Measurements from ENCODE around the gene GNB1L.

GNB1L gene, protein sequence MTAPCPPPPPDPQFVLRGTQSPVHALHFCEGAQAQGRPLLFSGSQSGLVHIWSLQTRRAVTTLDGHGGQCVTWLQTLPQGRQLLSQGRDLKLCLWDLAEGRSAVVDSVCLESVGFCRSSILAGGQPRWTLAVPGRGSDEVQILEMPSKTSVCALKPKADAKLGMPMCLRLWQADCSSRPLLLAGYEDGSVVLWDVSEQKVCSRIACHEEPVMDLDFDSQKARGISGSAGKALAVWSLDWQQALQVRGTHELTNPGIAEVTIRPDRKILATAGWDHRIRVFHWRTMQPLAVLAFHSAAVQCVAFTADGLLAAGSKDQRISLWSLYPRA

DNA sequence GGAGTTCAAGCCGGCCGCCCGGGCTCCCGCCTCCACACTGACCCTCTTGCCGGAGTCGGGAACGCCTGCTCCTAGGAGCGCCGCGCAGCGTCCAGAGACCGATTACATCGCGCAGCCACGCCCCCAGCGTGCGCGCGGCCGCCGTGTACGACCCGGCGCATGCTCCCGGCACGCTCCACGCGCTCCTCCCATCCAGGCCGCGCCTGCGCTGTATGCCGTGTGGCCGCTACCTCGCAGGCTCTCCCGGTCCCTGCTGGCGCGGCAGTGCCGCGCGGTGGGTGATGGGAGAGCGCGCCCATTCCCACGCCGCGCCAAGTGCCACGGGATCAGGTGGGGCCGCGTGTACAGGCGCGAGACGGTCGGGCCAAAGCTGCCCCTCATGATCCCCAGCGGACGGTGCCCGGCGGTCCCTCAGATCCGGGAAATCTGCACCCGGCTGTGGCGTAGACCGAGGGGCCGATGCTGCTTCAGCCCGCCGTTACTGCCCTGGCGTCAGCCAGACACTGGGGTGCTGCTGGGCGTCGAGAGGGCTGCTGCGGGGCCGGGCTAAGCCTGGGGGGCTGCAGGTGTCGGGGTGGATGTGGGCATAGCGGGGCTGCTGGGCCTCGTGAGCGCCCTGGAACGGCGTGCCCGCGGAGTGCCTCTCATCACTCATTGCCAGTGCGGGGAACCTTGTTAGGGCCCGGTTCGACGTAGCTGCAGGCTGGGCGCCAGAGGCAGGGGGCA, at the start of gene GNB1L, which contains the start of gene RTL10:
Gene GNB1L (minus strand): TSS at position 97 of the 726 bp plus-strand sequence. CDS start 33,519 bp downstream, outside the sequence.
Gene RTL10 (minus strand): TSS at position 97 of the 726 bp plus-strand sequence. CDS start 2,613 bp downstream, outside the sequence.
- DNase-seq (ENCODE audit: low spot score) = peak; percentile 96

DNA sequence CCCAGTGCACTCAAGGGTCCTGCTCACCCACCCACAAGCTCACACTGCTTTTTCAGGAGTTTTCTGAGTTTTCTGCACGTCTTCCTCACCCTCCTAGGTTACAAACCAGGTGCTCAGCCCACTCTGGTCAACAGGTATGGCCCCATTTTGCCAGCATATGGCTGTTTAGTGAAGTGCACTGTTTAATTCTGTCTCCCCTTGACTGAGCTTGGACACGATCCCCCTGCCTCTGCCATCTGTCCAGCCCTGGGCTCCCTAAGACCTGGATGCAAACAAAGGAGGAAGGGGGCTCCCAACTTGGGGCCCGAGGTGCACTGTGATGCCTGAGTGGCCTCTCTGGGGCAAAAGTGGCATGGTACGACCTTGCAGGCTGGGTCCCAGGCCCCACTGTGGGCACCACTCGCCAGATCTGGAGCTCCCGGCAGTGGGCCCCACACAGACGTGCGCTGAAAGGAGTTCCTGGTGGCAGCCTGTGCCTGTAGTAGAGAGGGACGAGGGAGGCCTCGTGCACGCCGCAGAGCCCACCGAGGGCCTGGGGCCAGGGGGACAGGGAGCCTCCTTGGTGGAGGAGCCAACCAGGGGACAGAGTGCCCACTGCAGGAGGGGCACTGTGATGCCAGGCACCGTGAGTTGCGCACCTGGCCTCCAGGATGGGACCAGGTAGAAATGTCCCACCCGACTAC, 49.6 kb upstream of the GNB1L start:
- no peak for DNase-seq (ENCODE audit: low spot score)

DNA sequence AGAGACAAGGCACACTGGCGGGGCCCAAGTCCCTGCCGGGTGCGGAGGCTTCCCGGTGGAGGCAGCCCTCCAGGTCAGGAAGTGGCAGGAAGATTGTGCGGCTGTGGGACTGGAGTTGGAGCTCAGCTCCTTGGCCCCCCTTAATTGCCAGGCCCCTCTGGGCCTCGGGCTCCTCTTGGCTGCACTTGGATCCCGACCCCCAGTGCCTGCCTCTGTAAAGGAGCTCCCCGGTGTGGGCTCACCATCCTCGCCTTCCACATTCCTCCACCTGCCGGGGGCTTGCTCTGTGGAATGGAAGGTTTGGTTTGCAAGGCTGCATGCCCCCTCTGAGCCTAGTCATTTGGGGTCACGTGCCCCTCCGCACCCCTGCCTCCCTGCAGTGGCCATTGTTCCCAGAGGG, 48.8 kb upstream of the GNB1L start:
- DNase-seq (ENCODE audit: low spot score) = no peak

DNA sequence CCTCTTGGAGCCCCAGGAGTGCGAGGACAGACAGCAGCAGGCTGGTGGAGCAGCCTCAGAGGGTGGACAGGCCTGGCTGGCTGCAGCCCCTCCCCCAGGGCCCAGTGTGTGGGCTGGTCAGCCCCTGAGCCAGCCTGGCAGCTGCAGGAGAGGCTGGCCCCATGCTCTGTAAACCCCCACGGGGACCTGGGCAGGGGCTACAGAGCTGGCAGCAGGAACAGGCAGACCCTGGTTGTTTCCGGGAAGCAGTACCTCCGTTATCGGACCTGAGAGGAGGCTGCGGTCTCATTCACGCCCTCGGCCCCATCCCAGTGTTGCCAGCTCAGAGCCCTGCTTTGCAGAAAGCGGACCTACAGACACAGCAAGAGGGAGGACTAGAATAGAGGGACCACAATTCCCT, 48.4 kb upstream of the GNB1L start:
- no peak for DNase-seq (ENCODE audit: low spot score)

DNA sequence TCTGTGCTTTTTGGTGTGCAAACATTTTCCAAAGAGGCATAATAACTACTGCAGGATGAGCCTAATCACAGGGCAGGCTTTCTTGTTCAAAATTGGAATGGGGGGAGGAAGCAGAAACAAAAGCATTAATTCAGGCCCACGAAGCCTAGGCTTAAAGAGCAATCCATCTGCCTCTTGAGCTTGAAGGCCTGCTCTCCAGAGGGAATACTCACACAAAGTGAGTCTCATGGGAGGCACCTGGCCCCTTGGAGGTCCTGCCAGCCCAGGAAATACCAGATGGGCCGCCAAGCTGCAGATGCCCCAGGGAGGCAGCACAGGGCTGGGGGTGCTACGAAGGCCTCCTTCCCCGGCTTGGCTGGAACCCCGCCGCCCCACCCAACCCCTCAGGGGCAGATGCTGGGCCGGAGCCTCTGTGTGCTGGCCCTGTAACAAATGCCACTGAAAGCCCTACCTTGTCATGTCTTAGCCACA, 47.6 kb upstream of the GNB1L start:
- no peak for DNase-seq (ENCODE audit: low spot score)

DNA sequence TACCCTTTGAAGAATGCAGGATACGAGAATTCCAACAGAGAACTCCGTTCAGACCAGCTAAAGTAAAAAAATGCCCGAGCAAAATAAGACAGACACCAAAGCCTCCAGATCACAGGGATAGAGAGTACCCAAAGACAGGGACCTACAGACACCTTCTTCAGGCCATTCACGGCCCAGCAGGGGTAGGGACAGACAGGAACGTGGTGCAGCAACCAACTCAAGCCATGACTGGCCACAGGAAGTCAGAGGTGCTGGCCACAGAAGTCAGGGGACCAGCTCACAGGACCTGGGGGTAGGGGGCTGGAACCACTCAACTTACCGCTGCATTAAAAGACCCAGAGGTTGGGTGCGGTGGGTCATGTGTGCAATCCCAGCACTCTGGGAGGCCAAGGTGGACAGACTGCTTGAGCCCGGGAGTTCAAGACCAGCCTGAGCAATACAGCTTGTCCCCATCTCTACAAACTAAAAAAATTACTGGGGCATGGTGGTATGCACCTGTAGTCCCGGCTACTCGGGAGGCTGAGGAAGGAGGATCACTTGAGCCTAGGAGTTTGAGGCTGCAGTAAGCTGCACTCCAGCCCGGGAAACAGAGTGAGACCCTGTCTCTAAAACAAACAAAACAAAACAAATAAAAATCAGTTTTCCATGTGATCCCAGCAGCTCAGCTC, 47.0 kb upstream of the GNB1L start:
- no peak for DNase-seq (ENCODE audit: low spot score)

DNA sequence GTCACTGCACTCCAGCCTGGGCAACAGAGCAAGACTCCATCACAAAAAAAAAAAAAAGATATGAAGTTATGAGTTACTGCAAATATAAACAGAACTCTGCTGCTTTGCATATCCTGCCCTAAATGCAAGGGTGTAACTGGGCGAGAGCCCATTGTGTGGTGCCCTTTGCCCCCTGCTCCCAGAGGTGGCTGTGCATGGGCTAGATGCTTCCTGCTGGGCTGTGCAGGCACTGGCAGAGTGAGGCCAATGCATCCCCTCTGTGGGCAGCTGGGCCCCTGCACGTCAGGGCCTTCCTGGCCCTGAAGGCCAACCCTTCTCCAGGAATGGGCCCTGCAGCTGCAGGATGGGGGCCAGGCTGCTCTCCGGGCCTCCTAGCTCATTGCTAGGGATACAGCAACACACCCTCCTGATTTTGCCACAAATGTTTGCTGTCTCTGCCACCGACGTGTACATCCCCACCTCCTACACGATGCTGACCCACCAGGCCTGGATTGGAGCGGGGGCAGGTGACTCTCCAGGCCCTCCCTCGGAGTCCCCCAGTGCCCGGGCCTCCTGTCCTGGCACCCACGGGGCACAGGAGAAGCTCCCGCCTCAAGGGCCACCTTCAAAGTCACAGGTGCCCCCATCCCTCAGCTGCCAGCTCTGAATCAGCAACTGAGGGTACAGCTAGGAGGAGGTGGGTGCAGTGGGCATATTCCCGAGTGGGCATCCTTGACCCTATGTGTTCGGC, 46.2 kb upstream of the GNB1L start:
- DNase-seq (ENCODE audit: low spot score) = no peak

DNA sequence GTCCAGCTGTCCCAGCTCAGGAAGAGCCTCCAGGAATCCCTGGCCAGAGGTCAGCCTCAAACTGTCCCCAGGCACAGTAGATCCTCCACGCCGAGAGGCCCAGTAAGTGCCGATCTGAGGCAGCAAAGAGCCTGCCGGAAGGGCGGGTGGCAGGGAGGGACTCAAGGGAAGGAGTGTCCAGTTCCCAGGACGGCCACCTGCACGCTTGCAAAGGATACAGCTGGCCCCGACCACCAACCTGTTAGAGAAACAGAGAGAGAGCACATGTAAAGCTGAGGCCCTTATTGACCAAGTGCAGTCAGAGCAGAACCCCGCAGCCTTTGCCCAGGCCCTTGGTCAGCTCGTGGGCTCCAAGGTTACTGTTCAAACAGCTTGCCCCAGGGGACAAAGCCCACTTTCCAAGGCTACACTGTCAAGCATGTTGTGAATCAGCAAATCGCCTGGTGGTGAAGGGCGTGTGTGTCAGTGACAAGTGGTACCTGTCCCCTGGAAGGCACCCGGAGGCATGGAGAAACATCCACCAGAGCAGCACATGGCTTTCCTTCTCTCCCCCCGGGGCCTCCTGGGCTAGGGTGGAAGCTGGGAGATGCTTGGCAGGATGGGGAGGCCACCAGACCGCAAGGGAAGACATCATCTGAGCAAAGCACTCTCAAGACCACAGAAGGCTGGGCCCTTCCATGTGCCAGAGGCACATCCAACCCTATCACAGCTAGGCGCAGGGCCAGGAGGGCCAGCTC, 44.3 kb upstream of the GNB1L start:
- no peak for DNase-seq (ENCODE audit: low spot score)

DNA sequence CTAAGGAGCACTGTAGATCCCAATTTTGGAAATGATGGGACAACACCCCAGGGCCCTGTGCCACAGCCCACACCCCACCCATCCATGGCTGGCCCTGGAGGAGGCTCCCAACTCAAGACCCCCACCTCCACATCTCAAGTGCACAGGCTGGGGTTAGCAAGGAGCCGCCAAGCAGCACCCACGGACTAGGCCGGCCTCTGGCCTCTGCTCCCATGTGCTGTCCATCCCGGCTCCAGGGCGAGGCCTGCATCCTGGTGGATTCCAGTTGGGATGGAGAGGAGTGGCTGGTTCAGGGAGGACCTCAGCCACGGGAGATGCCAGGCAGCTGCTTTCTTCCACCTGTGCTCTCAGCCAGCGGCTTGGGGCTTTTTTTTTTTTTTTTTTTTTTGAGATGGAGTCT, 43.5 kb upstream of the GNB1L start:
- no peak for DNase-seq (ENCODE audit: low spot score)

DNA sequence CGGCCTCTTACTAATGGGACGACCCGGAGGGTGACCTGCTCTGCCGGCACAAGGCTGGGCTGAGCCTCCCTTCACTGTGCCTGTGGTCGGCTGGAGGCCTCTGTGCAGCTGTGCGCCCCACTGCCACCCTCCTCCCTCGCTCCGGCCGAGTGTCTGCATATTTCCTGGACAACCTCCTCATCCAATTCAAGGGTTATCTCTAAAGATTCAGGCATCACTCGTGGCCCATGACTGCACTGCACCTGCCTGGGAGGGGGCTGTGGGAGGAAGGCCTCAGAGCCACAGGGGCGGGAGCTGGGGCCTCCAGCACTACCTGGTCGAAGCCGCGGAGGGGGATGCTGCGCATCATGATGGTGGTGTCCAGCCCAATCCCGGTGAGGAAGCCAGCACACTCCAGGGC, 43.1 kb upstream of the GNB1L start:
- no peak for DNase-seq (ENCODE audit: low spot score)

DNA sequence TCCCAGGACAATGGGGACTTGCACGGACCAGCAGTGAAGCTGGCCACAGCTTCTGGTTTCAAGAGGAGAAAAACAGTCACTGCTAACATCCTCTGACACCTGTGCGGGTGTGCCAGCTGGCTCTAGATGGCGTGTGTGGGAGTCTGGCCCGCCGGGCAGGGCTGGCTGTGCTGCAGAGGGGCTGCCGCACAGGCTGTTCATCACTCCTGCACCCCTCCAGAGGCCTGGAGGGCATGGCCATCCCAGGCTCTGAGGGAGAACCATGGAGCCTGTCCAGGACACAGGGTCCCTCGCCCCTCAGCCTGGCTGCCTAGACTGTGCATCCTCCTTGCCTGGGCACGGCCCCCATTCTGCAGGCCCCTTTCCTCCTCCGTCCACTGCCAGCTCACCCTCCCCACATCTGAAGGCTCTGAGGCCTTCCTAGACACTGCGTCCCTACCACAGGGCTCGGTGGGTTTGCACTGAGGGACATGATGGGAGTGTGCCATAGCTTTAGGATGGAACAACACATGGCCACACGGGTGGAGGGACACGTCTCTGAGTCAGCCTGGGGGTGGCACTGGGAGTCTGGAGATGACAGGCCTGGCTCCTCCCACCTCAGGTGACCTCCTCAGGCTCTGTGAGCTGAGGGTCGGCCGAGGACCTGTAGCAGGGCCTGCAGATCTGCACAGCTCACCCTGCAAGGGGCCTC, 42.1 kb upstream of the GNB1L start:
- DNase-seq (ENCODE audit: low spot score) = no peak

DNA sequence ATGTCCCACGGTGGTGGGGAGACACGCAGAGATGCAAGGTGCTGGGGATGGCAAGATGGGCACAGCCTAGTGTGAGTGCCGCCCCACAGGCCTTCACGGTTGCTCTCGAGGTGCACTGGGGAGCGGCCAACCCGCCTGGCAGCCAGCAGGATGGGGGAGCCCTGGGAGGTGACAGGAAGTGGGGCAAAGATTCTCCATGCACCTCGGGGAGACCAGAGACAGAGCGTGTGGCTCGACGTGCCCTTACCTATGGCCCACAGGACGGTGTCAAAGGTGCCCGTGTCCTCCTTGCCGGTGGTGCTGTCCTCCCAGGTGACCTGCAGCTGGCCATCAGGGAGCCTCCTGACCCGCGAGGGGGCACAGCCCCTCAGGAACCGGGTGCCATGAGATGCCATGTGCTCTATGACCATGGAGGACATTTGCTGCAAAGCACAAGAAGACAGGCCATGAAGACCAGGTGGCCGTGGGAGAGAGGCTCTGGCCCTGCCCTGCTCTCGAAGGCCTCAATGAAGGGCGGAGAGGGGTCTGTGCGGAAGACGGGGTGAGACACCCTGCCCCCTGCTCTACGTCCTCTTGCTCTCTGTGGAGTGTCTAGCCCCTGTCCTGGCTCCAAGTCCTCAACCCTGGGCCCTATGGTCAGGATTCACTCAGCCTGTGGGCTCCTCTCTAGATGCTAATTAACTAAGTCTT, 40.6 kb upstream of the GNB1L start:
- no peak for DNase-seq (ENCODE audit: low spot score)

DNA sequence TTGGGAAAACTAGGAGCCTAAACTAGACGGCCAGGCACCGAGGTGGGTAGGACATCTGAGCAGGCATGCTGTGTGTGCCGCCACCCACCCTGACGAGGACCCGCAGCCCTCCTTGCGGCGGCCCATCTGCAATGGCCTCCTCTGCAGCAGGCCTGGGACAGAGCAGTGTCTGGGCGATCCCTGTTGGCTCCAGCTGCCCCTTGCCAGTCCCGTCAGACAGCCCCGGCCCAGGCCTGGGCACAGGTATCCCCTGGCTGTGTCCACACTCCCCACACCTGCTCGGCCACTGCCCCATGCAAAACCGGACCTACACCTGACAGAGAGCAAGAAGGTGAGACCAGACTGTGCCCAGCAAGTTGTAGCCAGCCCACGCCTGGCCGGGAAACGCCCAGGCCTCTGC, 38.7 kb upstream of the GNB1L start:
- no peak for DNase-seq (ENCODE audit: low spot score)

DNA sequence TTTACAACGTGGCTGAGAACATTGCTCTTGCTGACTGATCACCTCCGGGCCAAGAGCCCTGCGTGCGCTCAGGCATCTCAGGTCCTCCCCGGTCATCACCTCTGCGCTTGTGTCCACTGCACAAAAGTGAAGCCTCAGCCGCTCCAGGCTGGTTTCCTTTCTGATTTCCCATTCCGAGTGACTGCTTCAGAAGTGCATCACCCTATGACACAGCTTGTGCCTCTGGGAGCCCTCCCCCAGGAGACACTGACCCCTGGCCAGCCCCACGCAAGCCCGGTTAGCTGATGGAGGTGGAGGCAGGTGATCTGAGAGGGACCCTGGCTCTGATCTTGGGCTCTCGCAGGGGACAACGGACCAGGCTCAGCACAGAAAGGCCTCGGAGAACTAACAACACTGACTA, 38.3 kb upstream of the GNB1L start:
- no peak for DNase-seq (ENCODE audit: low spot score)

DNA sequence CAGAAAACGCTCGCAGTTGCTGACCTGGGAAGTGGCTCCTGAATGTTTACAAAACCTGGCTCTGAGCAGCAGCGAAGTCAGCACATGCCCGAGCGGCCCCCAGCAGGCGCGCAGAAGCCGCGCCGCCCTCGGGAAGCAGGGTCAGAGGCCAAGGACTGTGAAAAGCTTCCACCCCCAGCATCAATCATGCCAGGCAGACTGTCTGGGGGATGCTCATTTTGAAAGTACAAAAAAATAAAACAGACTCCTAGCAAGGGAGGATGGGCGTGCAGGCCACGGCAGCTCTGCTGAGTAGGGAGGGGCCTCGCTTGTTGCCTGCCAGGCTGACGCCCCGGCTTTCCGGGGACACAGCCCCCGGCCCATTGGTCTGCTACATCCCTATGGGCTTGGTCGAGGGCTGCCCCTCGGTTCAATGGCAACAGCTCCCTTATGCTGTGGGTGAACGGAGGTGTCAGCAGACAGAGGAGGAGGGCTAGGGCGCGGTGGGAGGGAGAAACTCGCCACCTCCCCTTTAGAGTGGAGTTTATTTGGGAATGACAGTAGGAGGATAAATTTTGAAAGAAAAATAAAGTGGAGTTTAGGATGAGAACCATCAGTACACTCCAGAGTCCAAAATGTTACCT, 37.7 kb upstream of the GNB1L start:
- peak; percentile 17 for DNase-seq (ENCODE audit: low spot score)

DNA sequence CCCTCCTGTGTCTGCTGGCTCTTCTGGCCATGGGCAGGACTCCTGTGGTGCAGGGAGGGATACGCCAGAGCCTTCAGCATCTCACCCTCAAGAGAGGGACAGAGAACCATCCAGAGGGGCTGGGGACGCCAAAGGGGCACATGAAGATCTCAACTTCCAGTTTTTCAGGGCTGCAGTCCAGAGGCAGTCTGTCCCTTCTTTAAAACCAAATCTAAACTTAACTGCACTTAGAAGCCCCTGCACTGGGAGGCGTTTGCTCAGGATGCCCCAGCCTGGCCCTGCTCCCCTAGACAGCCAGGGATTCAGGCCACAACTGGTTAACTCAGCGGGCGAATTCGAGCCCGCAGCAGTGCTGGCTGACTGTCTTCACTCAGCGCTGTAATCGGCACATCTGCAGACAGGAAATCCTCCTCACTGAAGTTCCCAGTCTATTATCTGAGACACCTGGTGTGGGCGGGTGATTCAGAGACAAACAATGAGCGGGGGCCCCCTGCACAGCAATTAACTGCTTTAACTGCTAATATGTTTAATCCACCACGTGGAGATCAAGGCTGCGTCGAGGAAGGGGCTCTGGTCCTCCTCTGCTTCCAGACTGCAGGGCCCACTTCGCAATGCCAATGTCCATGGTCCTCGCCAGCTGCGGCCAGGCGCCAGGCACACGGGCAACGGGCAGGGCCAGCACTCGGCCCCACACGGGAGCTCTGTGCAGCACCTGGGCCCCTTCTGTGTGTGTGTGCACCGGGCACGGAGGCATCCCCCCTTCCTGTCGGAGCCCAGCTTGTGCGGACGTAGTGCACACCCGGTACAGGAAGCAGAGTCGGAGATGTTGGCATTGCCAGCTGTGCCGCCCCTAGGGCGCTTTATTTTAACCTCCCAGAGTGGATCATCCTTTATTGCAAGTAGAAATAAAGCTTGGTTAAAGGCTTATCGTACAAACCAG, 36.9 kb upstream of the GNB1L start:
- peak; percentile 63 for DNase-seq (ENCODE audit: low spot score)

DNA sequence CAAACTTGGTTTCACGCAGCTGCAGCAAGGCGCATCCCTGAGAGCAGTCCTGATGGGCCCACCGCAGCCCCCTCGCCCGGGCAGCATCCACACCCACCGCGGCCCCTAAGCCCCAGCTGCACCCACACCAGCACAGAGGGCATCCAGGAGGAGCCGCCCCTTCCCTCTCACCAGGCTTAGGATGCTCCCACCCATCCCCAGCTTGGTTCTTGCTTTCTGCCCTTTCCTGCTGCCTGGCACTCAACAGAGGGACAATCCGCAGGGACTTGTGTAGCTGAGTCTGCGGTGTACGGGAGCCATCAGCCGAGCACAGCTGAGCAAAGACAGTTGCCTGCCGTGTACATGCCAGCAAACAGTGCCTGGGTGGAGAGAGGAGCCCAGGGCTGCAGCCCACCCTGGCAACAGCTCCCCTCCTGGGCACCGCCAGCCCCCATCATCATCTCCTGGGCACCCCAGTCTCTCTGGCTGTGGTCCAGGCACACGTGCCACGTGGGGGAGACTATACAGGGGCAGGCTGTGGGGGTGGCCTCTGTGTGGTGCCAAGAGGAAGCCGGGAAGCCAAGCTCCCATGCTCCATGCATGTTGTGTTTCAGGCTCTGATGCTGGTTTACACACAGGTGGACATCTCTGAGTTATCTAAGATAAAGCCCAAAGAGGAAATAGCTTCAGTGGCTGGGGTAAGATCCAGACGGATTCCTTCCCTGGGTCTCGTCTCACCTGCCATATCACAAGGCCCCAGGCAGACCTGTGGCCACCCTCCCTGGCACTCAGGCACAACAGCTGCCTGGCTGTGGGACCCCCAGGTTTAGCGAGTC, 36.0 kb upstream of the GNB1L start:
- DNase-seq (ENCODE audit: low spot score) = no peak

All from putamen (tissue), 1 donor.